Renal cortex interstitium (tissue), 11 donors: ENCODE results near the gene BET1L. TPM values are rescaled to one million over a fixed set of nuclear protein-coding genes. Genes with fewer than 3 reads are reported as not detected.

ENCODE experiments used
- DNase-seq, 11 donors: peaks; one replicate each; pipeline ENCODE4 v3.0.0-alpha.2; 2013; ENCODE audit warnings: low read depth in 9 of 11, low spot score in 4 of 11; ENCODE audit errors: extremely low read depth in 1 of 11
- polyA plus RNA-seq, 3 donors: library from polyadenylated mRNA; unstranded; fragments of 120-200 nt; gene quantifications; one replicate each; pipeline ENCODE4 v1.2.1, GENCODE V29; 2013; ENCODE audit not compliant: insufficient read length in 3 of 3

The BET1L gene
- polyA plus RNA-seq, 3 donors = 36.1 to 47.8 (median 46.2) TPM

DNA sequence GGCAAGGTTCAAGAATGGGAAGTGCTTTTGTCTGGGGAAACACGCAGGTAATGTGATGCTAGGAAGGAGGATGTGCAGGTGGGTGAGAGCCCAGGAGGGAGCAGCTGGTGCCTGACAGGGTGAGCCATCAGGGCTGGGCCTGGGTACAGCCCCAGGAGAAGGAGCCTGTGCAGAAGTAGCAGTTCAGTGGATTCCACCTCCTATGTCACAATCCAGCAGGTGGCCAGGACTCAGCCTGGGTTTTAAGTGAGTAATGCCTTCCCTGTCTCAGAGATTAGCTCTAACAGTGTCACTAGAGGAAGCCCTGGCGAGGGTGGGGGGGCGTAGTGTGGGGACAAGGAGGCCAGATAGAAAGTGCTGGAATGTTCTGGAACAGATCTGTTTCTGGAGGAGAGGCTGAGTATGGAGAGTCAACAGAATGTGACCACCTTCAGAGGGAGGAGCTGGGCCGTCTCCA is 8.4 kb upstream of the BET1L start:
- no peak for DNase-seq

DNA sequence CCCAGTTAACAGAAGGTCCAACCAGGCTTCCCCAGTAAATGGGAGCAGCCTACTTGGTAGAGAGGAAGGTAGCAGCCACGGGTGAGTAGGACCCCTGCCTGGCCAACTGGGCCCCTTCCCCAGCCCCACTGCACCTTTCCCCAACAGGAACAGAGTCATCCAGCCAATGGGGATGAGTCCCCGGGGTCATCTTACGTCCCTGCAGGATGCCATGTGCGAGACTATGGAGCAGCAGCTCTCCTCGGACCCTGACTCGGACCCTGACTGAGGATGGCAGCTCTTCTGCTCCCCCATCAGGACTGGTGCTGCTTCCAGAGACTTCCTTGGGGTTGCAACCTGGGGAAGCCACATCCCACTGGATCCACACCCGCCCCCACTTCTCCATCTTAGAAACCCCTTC is 6.9 kb upstream of the BET1L start:
- no peak for DNase-seq

GRCh38 chr11:213111-213510 is 5.9 kb upstream of the BET1L start:
- no peak for DNase-seq

DNA sequence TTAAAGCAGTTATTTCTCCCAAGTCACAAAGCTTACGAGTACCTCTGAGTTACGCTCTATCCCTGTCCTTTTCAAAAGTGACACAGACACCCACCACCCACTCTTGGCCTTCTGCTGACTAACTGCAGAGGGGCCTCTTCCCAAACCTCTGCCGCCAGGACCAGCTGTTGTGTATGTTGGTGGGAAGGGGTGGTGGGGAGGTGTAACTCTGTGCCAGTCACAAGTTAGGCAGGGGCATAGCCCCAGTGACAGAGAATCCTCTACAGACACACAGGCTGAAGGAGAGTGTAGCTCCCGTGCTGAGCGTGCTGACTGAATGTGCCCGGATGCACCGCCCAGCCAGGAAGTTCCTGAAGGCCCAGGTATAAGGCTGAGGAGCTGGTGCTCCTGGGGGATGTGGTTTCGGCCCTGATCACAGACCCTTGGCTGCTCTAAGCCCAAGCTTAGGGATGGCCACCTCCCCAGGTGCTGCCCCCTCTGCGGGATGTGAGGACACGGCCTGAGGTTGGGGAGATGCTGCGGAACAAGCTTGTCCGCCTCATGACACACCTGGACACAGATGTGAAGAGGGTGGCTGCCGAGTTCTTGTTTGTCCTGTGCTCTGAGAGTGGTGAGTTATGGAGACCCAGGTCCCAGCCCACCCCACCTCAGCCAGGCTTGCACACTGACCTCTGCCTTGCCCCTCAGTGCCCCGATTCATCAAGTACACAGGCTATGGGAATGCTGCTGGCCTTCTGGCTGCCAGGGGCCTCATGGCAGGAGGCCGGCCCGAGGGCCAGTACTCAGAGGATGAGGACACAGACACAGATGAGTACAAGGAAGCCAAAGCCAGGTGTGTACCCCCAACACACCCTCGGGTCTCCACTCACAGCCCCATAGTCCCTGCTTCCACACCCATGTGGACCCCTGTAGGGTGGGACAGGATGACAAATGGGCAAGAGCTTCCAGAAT is 5.2 kb upstream of the BET1L start:
- DNase-seq = no peak

- no peak for DNase-seq
Measured at GRCh38 chr11:211741-212140, 4.5 kb upstream of the BET1L start.

- DNase-seq = no peak
Measured at GRCh38 chr11:211295-211694, 4.1 kb upstream of the BET1L start.

GRCh38 chr11:210803-211180 is 3.6 kb upstream of the BET1L start:
- DNase-seq = no peak

DNA sequence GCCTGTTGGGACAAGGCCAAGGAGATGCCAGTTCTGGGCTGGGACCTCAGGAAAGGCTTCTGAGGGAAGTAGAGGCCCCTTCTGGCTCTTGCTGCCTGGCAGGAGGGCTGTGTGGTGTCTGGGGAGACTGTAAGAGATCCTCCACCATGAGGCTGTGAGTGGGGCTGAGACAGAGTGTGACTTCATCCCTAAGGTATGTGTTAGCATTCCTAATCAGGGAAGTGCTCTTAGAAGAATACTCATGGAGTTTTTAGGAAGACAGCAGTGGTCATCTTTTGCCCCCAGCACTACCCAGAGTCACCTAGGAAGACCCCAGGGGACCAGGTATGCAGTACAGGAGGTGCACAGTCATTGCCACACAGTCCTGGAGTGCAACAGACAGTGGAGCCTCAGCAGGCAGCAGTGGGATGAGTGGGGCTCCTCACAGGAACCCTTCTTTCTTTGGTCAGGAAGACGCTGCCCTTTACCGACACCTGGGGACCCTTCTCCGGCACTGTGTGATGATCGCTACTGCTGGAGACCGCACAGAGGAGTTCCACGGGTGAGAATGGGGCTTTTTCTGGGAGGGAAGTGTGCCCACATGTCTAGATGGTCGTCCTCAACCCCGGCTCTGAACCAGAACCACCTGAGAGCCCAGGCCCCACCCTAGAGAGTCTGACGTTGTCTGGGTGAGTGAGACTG is 3.1 kb upstream of the BET1L start:
- no peak for DNase-seq

DNA sequence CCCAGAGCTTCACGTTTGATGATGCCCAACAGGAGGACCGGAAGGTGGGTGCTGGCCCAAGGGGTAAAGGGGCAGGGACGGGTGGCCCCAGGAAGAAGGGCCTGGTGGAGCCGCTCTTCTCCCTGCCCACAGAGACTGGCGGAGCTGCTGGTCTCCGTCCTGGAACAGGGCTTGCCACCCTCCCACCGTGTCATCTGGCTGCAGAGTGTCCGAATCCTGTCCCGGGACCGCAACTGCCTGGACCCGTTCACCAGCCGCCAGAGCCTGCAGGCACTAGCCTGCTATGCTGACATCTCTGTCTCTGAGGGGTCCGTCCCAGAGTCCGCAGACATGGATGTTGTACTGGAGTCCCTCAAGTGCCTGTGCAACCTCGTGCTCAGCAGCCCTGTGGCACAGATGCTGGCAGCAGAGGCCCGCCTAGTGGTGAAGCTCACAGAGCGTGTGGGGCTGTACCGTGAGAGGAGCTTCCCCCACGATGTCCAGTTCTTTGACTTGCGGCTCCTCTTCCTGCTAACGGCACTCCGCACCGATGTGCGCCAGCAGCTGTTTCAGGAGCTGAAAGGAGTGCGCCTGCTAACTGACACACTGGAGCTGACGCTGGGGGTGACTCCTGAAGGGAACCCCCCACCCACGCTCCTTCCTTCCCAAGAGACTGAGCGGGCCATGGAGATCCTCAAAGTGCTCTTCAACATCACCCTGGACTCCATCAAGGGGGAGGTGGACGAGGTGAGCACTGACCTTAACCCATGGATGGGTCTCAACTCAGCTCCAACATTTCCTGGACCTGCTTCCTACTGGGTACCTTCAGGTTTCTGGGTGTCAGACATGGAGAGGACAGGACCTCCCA is 2.3 kb upstream of the BET1L start:
- no peak for DNase-seq

DNA sequence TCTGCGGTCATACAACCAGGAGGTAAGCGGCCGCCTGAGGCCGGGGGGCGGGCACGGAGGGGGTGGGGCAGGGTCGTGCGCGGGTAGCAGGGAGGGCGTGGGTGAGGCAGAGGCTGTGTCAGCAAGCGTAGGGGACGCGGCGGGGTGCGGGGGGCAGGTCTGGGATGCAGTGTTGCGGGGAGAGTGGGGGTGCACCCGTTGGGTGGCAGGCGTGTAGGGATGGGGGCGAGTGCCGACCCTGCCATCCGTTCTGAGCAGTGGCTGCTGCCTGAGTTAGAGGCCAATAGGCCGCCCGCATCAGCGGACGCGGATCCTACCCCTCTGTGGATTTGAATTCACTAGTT is 1.7 kb upstream of the BET1L start:
- DNase-seq = no peak

DNA sequence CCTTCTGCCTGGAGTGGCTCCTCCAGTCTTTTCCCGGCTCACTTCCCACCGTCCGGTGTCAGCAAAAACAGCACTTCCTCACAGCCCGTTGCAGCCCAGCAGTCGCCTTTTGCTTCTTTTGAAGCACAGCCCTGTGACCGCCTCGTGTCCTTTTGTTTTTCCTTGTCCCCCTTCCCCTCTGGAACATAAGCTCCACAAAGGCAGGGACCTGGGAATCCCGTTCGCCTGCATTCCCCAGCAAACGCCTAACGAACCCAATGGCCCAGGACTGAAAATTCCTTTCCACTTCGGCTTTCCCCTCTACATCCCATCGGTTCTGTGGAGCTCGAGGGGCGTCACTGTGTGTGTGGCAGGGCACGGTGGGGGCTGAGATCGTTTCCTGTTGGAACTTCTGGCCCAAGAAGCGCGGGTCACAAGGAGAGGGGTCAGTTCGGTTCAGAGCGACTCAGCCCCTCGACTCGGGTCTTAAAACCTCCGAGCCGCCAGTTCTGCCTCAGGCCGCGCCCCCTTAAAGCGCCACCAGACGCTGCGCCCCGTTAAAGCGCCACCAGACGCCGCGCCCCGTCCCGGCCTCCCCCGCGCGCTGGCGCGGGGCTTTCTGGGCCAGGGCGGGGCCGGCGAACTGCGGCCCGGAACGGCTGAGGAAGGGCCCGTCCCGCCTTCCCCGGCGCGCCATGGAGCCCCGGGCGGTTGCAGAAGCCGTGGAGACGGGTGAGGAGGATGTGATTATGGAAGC is 1.1 kb upstream of the BET1L start:
- peak; percentile 53 to 84 (median 70) for DNase-seq

DNA sequence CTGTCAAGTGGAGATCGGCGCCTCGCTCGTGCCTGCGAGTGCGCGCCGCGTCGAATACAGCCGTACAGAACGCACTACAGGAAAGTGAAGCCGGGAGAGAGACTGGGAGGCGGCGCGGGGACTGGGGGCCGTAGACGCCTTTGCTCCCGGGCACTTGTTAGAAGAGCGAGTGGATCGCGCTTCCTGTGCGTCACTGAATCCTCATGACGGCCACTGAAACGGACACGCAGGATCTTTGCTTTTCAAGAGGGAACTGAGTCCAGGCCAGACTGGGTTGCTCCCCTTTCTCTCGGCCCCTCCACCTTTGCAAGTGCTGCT is 623 bp upstream of the BET1L start:
- DNase-seq = peak in 6 of 11 donors; percentile 16 to 21 (median 18)

- peak in 1 of 11 donors; percentile 12 for DNase-seq
Measured at GRCh38 chr11:206526-207207, 532 bp downstream of the BET1L start.

DNA sequence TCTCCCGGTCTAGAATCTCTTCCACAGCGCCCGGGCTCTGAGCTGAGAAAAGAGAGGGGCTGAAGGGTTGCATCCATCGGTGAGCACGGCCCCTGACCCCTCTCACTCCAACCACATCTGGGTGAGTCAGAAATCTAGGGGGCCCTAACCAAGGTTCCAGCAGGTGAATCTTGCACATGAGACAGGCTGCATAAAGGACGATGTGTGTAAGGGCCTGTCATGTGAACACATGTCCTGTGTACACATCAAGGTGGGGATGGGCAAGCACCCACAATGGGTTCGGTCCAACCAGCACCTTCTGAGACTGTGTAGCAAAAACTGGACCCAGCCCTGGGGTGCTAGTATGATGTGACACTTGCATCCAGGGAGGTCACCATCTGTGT is 1.2 kb downstream of the BET1L start:
- no peak for DNase-seq

DNA sequence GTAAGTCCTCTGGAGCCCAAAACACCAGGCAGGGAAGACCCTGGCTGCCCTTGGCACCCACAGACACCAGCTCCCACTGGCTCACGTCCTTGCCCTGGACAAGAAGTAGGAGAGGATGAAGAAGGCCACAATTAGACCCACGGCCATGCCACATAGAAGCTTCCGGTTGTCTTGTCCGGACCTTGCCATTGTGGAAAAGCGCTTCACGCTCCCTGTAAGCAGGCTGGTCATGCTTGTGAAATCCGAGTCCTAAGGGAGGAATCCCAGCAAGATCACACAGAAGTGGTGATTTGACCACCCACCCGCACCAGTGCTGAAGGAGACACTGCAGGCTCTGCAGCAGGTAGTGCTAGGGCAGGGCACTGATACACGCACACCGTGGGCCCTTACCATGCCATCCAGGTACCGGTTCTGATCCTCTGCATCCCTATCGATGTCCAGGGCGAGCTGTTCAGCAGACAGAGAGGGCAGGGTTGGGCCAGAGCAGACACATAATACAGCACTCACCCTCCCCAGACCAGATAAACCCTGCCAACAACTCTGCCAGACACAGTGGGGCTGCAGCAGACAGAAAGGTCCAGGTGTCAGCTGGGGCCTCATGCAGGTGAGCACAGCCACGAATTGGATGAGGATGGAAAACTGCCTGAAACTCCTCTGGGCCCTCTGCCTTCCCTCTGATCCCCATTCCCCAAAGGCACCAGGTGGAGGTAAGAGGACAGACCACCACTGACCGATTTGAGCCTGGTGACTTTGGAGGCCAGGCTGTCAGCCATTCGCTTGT is 1.8 kb downstream of the BET1L start:
- no peak for DNase-seq

- DNase-seq = no peak
Measured at GRCh38 chr11:204587-205109, 2.6 kb downstream of the BET1L start.

- no peak for DNase-seq
Measured at GRCh38 chr11:203945-204586, 3.1 kb downstream of the BET1L start.
